Esophagus muscularis mucosa (tissue), 4 donors: ENCODE data around the gene LDB1. TPM values are rescaled to one million over a fixed set of nuclear protein-coding genes. Genes with fewer than 3 reads are reported as not detected.

Experiments
- DNase-seq: peaks from one replicate; pipeline ENCODE4 v3.0.0-alpha.2; 2017; ENCODE audit errors: extremely low spot score
- H3K27ac ChIP-seq, 4 donors: fragments of 200-600 bp; sonication (generic); replicated peaks in 1 of 4; 1 replicate in 3 of 4; 2 replicates in 1 of 4; pipeline ENCODE4 v1.5.1; 2016 to 2019; ENCODE audit warnings: mild to moderate bottlenecking in 1 of 4
- H3K27me3 ChIP-seq, 4 donors: fragments of 200-600 bp; sonication (generic); one replicate each; pipeline versions ENCODE4 v1.5.1 to v1.6.0; 2016 to 2019
- H3K36me3 ChIP-seq, 4 donors: fragments of 200-600 bp; sonication (generic); one replicate each; pipeline ENCODE4 v1.5.1; 2016 to 2019
- H3K4me1 ChIP-seq, 4 donors: fragments of 200-600 bp; sonication (generic); one replicate each; pipeline ENCODE4 v1.5.1; 2016 to 2019
- H3K4me3 ChIP-seq, 4 donors: fragments of 200-600 bp; sonication (generic); 1 replicate in 2 of 4; 2 replicates in 2 of 4; pipeline ENCODE4 v1.5.1; 2016 to 2019; ENCODE audit warnings: mild to moderate bottlenecking in 4 of 4, moderate library complexity in 1 of 4
- H3K9me3 ChIP-seq, 4 donors: fragments of 200-600 bp; sonication (generic); 1 replicate in 3 of 4; 2 replicates in 1 of 4; pipeline ENCODE4 v1.5.1; 2016 to 2019
- EP300 ChIP-seq: sonication (generic); formaldehyde crosslinking; IDR thresholded peaks from one replicate; pipeline ENCODE4 v1.6.1; 2017; ENCODE audit warnings: antibody characterized with exemption
- POLR2A ChIP-seq: fragments of 450-650 bp; IDR thresholded peaks from one replicate; pipeline ENCODE4 v1.6.1; 2017; ENCODE audit warnings: antibody characterized with exemption, moderate library complexity, mild to moderate bottlenecking, low read depth
- POLR2AphosphoS5 ChIP-seq, 2 donors: sonication (generic); formaldehyde crosslinking; IDR thresholded peaks; one replicate each; pipeline ENCODE4 v1.6.1; 2017; ENCODE audit warnings: antibody characterized with exemption in 2 of 2
- WGBS: methylation state at CpG from one replicate; pipeline ENCODE4 v1.1.5; 2018; 5-methylcytosine and 5-hydroxymethylcytosine counted together
- intact Hi-C: fragments of 100-400 bp; cut with DNase I; formaldehyde crosslinking; loops from one replicate; pipeline ENCODE4 v1.15.1; 2023
- total RNA-seq, 4 donors: library from RNA; depleted of rRNA; stranded (reverse); fragments of >200 nt; gene quantifications; one replicate each; pipeline versions ENCODE4 v1.1.0 to v1.2.1, GENCODE V29; 2016
- TF ChIP-seq, protein P1 (sequence below), 3 experiments: fragments of 200-600 bp in 2 of 3; fragments of 450-650 bp in 1 of 3; sonication (generic) in 2 of 3; IDR thresholded peaks; one replicate each; pipeline ENCODE4 v1.5.1; 2017 to 2019; ENCODE audit warnings: antibody characterized with exemption in 3 of 3, mild to moderate bottlenecking in 2 of 3, moderate library complexity in 1 of 3

Gene LDB1
- total RNA-seq, 4 donors from 2014 or later: 59.4 to 79.7 (median 65.6) TPM

DNA sequence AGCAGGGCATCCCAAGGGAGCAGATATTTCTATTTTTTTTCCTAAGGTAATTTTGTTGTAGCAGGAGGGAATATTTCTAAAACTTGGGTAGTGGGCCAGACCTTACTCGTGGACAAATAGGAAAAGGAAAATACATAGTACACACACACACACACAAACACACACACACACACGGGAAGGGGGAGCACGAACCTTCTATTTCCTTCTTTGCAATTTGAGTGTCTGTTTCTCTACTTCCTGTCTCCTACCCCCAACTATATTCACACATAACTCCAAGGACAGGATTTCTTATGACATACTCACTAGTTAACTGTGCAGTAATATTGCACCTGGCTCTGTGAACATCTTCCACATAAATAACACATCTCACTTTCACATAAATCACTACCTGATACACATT lies 4.4 kb downstream of the LDB1 start:
- WGBS: 4% methylated on average over 3 of the region's 3 CpGs
- H3K4me1 ChIP-seq: peaks cover 64 to 82% (median 77%) of the 10 kb centered on the region in 4 donors
- no peak for DNase-seq
- no peak for TF ChIP-seq EP300
- peaks cover 6 to 10% (median 9%) of the 10 kb centered on the region in 4 donors for H3K36me3 ChIP-seq
- H3K27me3 ChIP-seq: no peaks in the 10 kb centered on the region
- peak overlapping the region; percentile 99 for H3K27ac ChIP-seq
- peak overlapping the region; percentile 59 to 99 (median 82) for H3K4me3 ChIP-seq
- H3K9me3 ChIP-seq: no peaks in the 10 kb centered on the region
- intact Hi-C loops: no loop called here

DNA sequence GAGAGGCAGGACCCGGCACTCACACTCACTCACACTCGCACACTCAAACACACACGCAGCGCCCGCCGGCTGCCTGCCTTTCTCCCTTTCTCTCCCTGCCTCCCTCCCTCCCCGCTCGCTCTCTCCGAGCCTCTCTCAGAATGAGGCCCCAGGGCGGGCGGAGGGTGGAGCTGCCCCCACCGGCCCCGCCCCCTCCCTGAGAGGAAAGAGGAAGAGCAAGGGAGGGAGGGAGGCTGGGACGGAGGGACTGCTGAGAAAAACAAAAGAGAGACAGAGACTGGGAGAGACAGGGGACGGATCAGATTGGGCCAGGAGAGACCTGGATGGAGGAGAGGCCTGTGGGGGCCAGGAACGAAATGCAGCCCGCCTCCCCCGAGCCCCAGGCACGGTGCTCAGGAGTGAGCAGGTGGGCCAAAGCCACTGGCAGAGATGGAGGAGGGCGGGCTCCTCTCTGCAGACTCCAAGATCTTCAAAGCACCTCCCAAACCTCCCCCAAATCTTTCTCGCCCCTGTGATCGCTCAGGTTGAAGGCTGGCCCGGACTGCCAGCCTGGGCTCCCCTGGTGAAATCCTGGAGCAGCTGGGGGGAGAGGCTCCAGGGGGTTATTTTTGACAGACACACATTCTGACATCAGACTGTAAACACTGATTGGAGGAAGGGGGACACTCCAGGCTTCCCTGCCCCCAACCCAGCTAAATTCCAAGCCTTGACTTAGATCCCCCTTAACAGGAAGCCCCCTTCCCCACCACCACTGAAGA lies 5.1 kb downstream of the LDB1 start:
- Histone ChIP-seq H3K9me3 (no peaks in the 10 kb centered on the region), H3K4me1 (peaks cover 64 to 82% (median 77%) of the 10 kb centered on the region in 4 donors), H3K27me3 (no peaks in the 10 kb centered on the region), H3K36me3 (peaks cover 13 to 17% (median 16%) of the 10 kb centered on the region in 4 donors), H3K4me3 (peak overlapping the region; percentile 59 to 99 (median 82)), H3K27ac (peak overlapping the region; percentile 99)
- intact Hi-C loops: no loop called here
- 3% methylated on average over 21 of the region's 23 CpGs for WGBS
- TF ChIP-seq, protein P1, sequence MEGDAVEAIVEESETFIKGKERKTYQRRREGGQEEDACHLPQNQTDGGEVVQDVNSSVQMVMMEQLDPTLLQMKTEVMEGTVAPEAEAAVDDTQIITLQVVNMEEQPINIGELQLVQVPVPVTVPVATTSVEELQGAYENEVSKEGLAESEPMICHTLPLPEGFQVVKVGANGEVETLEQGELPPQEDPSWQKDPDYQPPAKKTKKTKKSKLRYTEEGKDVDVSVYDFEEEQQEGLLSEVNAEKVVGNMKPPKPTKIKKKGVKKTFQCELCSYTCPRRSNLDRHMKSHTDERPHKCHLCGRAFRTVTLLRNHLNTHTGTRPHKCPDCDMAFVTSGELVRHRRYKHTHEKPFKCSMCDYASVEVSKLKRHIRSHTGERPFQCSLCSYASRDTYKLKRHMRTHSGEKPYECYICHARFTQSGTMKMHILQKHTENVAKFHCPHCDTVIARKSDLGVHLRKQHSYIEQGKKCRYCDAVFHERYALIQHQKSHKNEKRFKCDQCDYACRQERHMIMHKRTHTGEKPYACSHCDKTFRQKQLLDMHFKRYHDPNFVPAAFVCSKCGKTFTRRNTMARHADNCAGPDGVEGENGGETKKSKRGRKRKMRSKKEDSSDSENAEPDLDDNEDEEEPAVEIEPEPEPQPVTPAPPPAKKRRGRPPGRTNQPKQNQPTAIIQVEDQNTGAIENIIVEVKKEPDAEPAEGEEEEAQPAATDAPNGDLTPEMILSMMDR (IDR thresholded peaks at IDR 0.05): no peak
- peak; percentile 86 to 88 for TF ChIP-seq POLR2AphosphoS5 (IDR thresholded peaks at IDR 0.05)
- peak; percentile 97 for DNase-seq

DNA sequence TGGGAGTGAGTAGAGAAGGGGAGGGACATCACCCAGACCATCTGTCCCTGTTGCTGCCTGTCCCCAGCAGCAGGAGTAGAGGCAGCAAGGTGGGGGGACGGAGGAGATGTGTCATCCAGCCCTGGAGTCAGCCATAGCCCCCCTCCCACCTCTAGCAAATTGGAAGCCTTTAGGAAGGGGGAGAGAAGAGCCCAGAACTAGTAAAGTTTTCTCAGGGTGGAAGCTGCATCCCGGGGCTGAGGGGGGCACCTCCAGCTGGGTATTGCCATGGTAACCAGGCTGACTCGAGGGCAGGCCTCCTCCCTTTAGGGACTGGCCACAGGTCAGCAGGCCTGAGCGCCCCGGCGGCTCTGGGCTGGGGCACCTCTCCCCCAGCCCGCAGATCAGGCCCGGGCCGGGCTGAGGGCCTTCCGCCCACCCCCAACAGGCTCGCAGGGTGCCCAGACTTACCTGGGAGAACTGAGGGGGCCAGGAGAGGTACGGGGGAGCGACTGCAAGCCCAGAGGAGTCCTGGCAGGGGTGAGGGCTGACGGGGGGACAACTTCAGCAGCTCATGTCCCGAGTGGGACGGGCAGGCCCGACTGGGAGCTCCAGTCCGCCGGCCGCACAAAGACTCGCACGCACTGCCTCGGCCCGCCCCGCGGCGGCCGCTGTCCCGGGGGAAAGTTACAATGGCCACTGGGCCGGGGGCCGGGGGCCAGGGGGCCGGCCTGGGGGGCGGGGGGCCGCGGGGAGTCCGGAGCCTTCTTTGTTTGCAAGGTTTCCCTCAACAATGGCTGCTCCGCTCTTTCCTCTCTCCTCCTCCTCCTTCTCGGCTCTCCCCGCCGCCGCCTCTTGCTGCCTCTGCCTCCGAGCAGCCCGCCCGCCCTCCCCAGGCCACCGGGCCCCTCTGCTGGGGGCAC lies 6.0 kb downstream of the LDB1 start:
- Histone ChIP-seq H3K27me3 (no peaks in the 10 kb centered on the region), H3K4me1 (peaks cover 62 to 79% (median 73%) of the 10 kb centered on the region in 4 donors), H3K27ac (peak overlapping the region; percentile 99), H3K36me3 (peaks cover 22 to 26% (median 24%) of the 10 kb centered on the region in 4 donors), H3K4me3 (peak overlapping the region; percentile 59 to 99 (median 82)), H3K9me3 (no peaks in the 10 kb centered on the region)
- no peak for DNase-seq
- no peak for TF ChIP-seq POLR2A
- TF ChIP-seq, protein P1 (IDR thresholded peaks at IDR 0.05): no peak
- no peak for TF ChIP-seq EP300
- no peak for TF ChIP-seq POLR2AphosphoS5 (IDR thresholded peaks at IDR 0.05)
- intact Hi-C loops: loop anchor here (2.0 kb wide), 1 partner anchor 45 kb away; no protein-coding TSS in a partner anchor
- WGBS: under 1% methylated on average over 23 of the region's 45 CpGs

DNA sequence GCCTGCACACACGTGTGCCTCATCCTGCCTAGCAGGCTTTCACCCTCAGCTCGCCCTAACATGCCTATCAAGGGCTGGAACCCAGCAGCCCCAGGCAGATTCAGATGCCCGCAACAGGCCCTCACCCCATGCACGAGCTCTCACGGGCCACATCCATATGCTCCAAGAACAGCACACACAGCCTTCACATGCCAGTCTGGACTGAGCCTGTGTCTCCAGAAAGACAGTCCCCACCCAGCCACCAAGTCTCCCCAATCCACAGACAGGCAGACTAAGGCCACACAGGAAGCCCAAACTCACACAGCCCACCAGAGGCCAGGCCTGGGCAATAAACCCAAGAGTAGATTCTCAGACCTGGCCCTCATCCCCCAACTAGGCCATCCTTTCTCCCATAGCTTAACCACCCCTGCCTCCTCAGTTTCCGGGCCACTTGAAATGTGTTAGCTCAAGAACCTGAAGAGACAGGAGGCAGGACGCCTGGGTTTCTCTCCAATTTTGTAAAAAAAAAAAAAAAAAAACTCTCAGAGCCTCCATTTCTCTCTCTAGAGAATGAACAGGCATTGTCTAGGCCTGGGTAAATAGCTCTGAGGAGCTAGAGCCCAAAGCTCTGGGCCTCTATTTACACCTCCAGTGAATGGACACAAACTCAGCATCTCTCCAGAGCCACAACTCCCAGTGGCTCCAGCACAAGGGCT lies 6.8 kb downstream of the LDB1 start:
- peaks cover 30 to 34% (median 32%) of the 10 kb centered on the region in 4 donors for H3K36me3 ChIP-seq
- H3K4me1 ChIP-seq: peaks cover 54 to 71% (median 65%) of the 10 kb centered on the region in 4 donors
- peak overlapping the region; percentile 59 to 99 (median 82) for H3K4me3 ChIP-seq
- H3K27me3 ChIP-seq: no peaks in the 10 kb centered on the region
- DNase-seq: no peak
- peak overlapping the region in 3 of 4 donors; percentile 99 for H3K27ac ChIP-seq
- intact Hi-C loops: loop anchor here (2.0 kb wide), 1 partner anchor 45 kb away; no protein-coding TSS in a partner anchor
- WGBS: 48% methylated on average over 2 of the region's 7 CpGs
- TF ChIP-seq POLR2AphosphoS5 (IDR thresholded peaks at IDR 0.05) (no peak), POLR2A (no peak), EP300 (no peak)
- TF ChIP-seq, protein P1 (IDR thresholded peaks at IDR 0.05): no peak
- no peaks in the 10 kb centered on the region for H3K9me3 ChIP-seq
